GM18498 (cell line): ENCODE data around the gene CLIC5.

ENCODE experiments used
- ATAC-seq: cut with Tn5 transposase; IDR thresholded peaks from one replicate; pipeline ENCODE4 v1.9.1; 2021; ENCODE audit warnings: mild to moderate bottlenecking, moderate library complexity; ENCODE audit not compliant: unreplicated experiment

CLIC5 gene

DNA sequence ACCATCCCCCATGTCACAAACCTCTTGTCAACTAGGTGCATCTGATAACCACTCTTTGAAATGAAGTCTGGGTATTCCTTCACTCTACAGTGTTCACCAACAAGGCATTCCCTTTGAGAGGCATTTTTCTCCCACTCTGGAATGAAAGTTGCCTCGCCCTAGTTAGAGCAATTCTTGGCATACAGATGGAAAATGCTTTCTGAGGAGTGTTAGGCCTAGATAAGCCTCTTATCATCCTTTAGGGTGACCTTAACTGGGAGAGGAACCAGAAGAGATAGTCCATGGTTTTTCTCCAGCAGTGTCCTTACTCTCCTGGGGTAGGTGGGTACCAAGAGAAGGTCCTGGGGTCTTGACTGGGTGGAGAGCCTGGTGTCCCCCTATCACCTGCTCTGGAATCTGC lies 14.8 kb downstream of the CLIC5 start:
- ATAC-seq: no peak

DNA sequence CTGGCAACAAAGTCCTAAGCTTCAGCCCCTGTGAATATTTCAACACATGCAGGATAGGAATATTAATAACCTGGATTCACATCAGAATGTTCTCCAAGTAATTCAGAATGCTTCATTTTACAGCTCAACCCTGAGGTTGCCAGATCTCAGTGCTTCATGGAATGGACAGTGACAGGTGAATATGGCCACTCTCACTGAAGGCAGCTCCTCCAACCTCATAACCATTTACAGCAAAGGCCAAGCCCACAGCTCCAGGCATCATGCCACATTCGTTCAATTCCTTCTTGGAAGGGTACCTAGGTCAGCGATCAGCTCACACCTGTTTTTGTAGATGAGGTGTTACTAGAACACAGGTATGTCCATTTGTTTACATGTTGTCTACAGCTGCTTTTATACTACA lies 17.1 kb downstream of the CLIC5 start:
- no peak for ATAC-seq

DNA sequence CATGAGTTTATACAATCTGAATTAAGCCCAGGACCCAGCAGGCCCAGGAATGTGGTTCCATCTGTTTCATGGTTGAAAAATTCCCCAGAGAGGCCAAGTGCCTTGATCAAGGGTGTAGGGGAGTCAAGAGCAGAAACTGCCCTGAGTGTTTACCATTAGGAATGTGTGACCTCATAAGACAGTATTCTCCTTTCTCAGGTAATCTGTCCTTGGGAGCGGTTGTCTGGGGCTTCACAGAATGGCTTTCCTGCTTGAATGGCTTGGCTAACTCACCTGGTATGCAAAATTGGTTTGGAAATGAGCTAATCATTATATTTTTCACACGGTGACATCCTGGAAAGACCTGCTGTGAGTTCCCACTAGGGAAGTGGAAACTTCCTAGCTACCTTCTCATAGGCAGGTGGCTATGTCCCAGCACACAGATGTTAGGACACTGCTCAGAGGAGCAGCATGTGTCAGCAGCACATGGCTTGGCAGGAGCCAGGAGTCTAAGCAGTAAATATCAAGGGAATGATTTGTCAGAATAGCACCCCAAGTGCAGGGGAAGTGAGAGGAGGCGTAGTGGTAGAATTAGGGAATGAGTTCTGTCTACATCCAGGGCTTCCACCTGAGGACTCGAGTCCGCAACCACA lies 17.7 kb downstream of the CLIC5 start:
- ATAC-seq: no peak

DNA sequence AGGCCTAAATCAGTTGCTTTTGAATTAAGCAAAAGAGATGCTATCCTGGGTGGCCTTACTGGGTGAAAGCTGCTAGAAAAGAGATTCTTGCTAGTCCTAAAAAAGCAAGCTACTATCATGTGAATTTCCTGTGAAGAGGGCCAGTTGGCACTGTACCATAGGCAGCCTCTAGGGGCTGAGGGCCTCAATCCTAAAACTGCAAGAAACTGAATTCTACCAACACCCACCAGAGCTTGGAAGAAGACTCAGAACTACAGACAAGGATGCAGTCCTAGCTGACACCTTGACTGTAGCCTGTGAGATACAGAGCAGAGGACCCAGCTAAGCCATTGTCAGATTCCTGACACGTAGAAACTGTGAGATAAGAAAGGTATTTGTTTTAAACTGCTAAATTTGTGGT lies 24.5 kb downstream of the CLIC5 start:
- ATAC-seq: no peak

DNA sequence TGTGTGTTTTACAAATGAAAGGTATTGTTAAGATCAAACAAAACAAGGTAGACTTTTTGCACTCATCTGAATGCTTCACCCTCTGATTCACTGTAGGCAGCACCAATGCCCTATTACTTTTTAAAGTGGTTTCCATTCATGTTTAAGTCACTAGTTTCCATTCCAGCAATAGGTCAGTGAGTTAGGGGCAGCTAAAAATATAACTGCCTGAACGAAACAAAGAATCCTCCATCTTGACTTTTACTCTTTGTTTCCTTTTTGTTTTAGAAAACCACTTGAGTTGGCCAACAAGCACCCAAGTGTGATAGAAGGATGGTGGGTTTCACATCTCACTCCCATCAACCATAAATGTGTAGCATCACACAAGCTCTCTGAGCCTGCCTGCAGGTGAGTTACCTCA lies 25.5 kb downstream of the CLIC5 start:
- ATAC-seq: peak; percentile 84

DNA sequence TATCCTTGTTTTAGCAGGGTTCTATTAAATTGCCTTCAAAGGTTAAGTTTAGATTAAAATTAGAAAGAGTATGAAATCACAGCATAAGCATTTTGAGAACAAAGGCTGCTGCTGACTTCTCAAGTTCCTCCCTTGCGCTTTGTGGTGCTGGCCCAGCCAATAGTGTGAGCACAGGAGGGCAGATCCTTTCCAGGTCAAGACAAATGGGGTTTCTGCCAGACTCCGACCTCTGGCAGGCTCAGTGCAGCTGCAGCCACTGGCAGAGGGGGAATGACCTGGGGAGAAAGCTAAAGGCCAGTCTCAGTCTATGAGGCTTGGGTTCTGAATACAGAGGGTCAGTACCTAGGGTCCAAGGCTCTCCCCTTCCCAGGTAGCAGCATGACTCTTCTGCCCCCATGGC lies 27.0 kb downstream of the CLIC5 start:
- ATAC-seq: no peak

DNA sequence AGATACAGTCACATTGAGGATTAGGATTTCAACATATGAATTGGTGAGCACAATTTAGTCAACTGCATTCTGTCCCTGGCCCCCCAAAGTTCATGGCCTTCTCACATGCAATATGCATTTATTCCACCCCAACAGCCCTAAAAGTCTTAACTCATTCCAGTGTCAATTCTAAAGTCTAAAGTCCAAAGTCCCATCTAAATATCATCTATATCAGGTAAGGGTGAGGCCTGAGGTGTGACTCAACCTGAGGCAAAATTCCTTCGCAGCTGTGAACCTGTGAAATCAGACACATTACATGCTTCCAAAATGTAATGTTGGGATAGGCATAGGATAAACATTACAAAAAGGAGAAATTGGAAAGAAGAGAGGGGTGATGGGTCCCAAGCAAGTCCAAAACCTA lies 27.8 kb downstream of the CLIC5 start:
- ATAC-seq: no peak

DNA sequence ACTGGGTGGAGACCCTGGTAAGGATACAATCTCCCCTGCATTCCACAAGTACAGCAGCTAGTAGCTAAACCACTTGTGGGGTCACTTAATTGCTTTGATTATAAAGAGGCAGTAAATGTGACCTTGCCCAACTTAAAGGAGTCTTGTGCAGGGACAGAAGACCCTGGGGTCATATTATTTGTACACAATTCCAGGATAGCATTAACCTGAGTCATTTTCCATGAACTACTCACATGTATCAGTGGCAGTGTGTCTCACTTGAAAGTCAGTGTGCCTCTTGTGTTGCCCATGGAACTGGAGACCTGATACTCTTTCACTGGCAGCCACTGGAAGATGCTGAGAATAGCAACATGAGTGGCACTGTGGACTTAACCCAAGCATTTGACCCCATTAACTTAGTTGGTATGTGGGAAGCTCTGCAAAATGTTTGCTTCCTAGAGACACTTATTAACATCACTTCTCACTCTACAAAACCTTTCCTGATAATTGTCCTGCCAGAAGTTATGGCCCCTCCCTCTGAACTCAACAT lies 28.9 kb downstream of the CLIC5 start:
- no peak for ATAC-seq

DNA sequence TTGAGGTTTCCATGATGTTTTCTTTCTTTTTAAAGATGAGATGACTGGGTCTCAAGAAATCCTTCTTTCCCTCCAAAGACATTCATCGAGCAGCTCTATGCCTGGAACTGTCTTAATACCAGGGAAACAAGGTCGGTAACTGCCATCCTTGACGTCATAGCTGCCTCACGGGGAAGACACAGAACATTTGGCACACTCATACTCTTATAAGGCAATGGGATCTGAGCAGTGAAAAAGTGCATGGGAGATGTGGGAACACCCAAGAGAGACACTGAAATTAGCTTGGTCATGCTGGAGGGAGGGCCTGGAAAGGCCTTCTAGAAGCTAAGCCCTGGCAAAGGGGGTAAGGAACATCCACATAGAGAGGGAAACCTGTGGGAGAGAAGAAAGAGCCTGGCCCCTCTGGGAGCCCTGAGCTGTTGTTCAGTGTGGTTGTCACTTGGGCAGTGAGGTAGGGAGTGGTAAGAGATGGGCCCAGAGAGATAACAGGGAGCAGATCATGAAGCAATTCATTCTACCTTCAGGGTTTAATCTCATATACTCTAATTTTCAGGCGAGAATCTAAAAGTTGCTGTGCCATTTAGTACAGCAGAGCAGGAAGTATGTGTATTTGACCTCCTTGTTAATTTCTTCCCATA lies 30.8 kb downstream of the CLIC5 start:
- no peak for ATAC-seq

DNA sequence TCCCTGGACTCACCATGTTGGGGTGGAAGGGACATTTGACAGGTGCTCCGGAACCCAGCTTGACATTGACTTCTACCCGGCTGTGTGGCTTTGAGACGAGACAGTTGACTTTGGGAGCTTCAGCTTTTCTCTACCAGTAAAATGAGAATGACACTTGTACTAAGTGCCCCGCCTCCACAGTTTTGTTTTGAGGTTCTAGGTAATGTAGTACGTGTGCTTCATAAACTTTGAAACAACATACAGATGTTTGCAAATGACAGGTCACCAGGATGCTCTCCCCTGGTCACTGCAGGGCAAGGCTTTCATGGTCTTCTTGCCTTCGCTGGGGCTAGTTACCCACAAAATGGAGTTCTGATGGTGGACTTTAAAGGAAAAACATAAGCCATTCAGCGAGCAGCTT lies 31.3 kb downstream of the CLIC5 start:
- ATAC-seq: no peak

DNA sequence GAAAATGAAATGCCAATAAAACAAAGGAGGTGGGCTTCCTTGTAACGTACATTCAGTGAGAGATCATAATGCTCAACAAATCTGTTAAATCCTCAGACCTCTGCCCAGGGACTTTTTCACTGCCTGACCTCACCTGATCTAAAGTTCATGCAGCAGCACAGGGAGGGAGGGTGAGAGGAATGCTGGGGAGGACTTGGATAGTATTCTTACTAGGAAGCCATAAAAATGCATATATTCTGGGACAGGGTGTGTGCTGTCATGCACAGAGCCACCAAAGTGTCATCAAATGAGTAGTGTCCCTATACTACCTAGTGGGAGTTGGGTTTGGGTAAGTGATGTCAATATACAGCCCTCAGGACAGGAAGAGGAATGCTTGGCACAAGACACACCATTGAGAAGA lies 32.6 kb downstream of the CLIC5 start:
- no peak for ATAC-seq

DNA sequence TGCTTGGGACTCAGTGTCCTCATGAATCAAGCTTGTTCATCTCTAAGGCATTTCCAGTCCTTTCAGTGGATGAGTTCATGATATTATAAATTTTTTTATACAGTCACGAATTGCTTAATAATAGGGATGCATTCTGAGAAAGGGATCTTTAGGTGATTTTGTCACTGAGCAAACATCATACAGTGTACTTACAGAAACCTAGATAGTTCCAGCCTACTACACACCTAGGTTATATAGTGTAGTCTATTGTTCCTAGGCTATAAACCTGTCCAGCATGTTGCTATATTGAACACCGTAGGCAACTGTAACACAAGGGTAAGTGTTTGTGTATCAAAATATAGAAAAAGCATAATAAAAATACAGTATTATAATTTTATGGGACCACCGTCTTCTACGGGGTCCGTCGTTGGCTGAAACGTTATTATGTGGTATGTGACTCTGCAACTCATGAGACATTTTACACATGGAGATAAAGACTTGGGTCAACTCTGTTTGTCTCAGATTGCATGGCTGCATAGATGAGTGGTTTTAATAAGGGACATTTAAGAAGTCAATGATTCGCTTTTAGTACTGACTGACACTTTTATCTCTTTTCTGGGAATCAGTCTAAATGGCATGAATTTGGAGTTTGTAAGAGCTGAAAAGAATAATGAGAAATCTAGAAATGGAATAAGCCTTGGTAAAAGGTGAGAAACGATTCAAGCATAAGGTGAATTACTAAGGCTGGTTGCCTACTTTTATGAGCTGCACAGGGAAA lies 33.2 kb downstream of the CLIC5 start:
- no peak for ATAC-seq

DNA sequence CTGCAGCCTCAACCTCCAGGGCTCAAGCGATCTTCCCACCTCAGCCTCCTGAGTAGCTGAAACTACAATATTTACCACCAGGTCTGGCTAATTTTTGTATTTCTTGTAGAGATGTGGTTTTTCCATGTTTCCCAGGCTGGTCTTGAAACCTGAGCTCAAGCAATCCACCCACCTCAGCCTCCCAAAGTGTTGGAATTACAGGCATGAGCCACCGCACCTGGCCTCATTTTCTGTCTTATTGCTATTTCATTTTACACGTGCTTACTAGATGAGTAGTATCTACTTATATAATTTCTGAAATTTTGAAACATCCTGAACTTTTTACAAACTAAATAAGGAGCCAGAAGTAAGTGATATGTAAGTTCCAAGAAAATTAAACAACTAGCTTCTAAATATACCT lies 34.6 kb downstream of the CLIC5 start:
- ATAC-seq: no peak

DNA sequence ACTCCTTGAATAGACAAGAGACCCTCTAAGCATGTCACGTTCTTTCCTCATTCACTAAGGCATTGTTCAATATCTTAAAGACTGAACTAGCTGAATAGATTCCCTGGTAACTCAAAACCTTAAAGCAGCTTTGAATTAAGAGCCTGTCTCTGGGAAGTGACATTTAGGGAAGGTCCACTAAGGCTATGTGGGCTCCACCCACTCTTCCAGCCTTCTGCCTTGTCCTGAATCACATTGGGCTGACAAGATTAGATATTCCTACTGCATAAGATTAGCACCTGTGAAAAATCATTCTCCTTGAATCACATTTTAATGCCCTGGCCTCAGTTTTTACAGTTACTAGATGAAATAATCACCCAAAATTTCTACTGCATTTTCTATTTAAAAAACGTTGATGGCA lies 36.3 kb downstream of the CLIC5 start:
- ATAC-seq: no peak

DNA sequence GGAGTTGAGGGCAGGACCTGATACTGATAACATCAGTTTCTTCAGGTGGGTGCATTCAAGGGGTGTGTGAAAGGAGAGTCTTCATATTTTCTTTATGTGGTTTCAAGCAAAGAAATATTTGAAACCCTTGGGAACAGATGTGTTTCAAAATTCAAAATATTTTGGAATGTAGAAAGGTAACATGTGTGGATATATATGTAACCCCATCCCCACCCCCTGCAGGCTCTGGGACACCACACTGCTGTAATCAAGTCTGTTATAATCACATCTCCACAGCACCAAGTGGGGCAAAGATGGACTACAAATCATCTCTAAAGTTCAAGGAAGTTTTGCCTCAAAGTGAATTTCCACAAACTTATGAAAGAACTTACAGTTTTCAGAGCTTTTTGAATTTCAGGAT lies 41.1 kb downstream of the CLIC5 start:
- no peak for ATAC-seq

DNA sequence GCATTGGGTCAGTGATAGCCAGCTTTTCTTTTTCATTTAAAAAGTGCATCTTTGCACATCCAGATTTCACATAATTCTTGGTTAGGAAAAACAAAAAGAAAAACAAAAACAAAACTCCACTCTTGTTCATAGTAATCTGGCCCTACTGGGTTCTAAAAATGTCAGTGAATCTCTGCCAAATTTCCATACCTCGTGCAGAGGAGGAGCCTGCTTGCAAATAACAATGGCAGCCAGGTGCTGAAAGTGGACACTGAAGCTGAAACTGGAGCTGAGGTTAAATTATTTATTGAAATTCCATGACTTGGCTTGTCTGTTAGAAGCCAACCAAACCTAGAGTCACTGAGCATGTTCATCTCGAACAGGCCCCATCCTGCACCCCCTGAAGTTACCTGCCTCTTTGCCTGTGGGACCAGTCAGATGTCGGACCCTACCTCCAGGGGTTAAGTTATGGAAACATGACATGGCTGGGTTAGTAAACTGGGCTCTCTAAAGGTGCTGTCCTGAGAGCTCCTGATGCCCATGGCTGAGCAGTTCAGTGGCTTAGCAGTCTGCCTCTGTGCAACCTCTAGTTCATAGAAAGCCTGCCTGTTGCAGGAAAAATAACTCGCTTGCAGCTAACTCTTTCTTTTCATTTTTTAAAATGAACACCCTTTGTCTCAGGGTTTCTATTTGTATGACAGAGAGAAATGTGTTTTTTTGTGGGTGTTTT lies 42.7 kb downstream of the CLIC5 start:
- ATAC-seq: no peak

DNA sequence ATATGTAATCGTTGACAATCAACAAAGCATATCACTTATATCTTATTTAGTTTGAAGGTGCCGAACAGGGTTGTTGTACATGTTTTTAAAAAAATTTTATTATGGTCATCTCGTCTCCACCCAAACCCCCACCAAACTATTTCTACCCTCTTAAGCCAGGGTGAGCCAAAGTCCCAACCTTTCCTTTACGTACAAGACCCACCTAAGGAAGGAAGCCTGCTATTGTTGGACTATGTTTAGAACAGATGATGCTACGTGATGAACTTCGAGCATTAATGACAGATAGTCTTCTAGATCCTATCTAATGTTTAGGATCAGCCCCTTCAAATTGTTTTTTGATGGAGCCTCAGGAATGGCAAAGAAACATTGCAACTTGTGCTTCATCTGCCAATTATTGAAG lies 44.4 kb downstream of the CLIC5 start:
- ATAC-seq: no peak

DNA sequence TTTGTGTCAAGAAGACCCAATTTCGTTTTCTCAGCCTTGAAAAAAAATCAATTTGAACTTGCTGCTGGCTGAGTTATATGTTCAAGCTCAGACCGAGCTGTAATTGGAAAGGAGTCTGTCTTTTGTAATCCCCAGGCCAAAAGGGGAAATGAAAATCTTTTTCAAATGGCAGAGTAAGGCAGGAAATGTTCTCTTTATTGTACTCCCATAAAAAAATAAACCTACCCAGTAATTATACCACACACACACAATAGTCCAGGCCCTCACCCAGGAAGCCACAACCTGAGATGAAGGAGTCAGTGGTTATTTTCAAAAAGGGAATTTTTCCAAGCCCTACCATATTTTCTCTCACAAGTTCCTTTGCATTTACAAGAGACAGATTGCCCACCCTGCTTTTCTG lies 45.3 kb downstream of the CLIC5 start:
- ATAC-seq: no peak

DNA sequence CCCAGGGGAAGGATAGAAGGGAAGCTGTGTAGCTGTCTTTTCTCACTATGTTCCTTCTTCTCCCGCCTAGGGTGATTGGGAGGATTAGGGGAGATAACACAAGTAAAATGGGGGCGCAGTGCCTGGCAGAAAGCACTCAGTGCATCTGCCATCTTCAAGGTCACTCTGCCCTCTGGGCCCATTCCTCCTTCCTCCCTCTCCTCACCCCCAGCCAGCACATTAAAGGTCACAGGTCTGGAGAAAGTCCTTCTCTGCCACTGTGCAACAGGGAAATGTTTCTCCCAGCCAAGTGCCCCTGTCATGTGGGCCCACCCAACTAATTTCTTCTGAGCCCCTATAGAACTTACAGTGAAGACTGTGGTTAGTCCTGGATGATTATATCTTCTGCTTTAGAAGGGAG lies 45.8 kb downstream of the CLIC5 start:
- no peak for ATAC-seq

DNA sequence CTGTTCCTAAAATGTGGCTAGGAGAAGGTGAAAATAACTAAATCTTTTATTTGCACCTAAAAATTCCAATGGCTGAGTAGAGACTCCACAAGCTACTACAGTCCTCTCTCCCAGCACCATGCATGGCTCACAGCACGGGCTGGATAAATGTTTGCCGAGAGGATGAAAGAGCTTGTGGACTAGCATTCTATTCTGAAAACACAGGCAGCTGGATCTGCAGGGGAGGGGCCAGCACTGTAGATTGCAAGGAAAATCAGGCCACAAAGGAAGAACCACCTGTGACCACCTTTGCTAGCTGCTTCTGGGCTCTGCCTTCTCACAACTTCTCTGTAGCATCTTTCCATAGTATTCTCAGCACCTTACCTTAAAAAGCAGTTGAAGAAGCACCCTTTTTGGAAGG lies 46.6 kb downstream of the CLIC5 start:
- no peak for ATAC-seq

DNA sequence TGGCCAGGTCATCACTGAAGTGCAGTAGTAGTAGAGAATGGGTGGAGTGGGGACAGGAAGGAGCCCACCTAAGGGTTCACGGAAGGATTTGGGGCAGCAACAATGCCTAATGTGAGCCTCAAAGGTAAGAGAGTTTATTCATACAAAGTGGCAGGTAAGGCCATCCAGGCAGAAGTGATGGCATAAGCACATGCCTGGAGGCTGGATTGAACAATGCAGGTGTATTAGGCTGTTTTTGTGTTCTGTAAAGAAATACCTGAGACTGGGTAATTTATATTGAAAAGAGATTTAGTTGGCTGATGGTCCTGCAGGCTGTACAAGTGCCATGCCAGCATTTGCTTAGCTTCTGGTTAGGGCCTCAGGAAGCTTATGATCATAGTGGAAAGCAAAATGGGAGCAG lies 48.3 kb downstream of the CLIC5 start:
- no peak for ATAC-seq

DNA sequence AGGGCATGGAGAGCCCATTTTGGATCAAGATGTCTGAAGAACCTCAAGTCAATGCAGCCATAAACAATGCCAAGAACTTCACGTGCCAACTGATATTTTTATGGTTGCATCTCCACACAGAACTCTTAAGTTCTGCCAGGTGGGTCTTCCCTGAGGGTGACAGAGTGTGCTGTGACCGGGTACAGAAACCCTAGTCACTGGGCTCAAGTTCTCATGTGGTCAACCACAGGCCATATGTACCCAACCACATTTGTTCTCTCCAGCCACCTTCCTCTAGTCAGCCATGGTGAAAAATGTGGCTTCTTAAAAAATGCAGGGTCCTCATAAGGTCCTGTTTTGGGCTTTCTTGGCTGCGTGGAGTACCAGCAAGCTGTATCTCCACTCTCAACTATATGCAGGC lies 48.9 kb downstream of the CLIC5 start:
- no peak for ATAC-seq
